CD4-positive, alpha-beta memory T cell (primary cell): ENCODE measurements around the gene FOXD4L1. TPM values are rescaled to one million over a fixed set of nuclear protein-coding genes. Genes with fewer than 3 reads are reported as not detected.
"Not testable (repeated sequence)": the region's sequence is repeated elsewhere in the genome, so short reads cannot be mapped to it uniquely, and the experiment has no call there.

Experiments
- CTCF ChIA-PET: fragments of 350-600 bp; sonication (Branson Sonifier 250); formaldehyde crosslinking; loops from one replicate; lab custom pipeline; 2021; ENCODE audit warnings: inconsistent platforms; ENCODE audit not compliant: partially characterized antibody; lab: Charles Lee
- POLR2A ChIA-PET: fragments of 350-600 bp; sonication (Branson Sonifier 250); formaldehyde crosslinking; loops from one replicate; lab custom pipeline; 2021; ENCODE audit not compliant: partially characterized antibody; lab: Charles Lee
- DNase-seq, 5 donors: peaks; one replicate each; pipeline versions ENCODE4 v3.0.0 to v3.0.0-alpha.2; 2020 to 2022; ENCODE audit warnings: mixed read lengths in 1 of 5
- H3K27ac ChIP-seq: one replicate; pipeline ENCODE4 v1.7.0; 2013; ENCODE audit warnings: low read depth, low read length
- H3K27me3 ChIP-seq: 2 replicates; pipeline ENCODE4 v1.7.0; 2013; ENCODE audit warnings: mild to moderate bottlenecking, low read length, moderate library complexity; ENCODE audit not compliant: insufficient read depth
- H3K36me3 ChIP-seq: 2 replicates; pipeline ENCODE4 v1.7.0; 2013; ENCODE audit warnings: mild to moderate bottlenecking, low read length, moderate library complexity; ENCODE audit not compliant: insufficient read depth
- H3K4me1 ChIP-seq: 2 replicates; pipeline ENCODE4 v1.7.0; 2013; ENCODE audit warnings: mild to moderate bottlenecking, low read length, moderate library complexity; ENCODE audit not compliant: insufficient read depth
- H3K4me3 ChIP-seq, 2 donors: one replicate each; pipeline ENCODE4 v1.7.0; 2013; ENCODE audit warnings: low read length in 2 of 2, mild to moderate bottlenecking in 1 of 2
- H3K9me3 ChIP-seq, 2 donors: one replicate each; pipeline ENCODE4 v1.7.0; 2013; ENCODE audit warnings: low read length in 2 of 2, control low read depth in 1 of 2; ENCODE audit not compliant: control insufficient read depth in 1 of 2
- H3K27ac Mint-ChIP-seq, 7 donors: one replicate each; pipeline ENCODE4 v1.8.0; 2020 to 2021; ENCODE audit warnings: mixed read lengths in 7 of 7, mild to moderate bottlenecking in 6 of 7, inconsistent platforms in 3 of 7, moderate library complexity in 3 of 7
- H3K27me3 Mint-ChIP-seq, 2 donors: one replicate each; pipeline ENCODE4 v1.8.0; 2020 to 2021; ENCODE audit warnings: mixed read lengths in 2 of 2
- H3K36me3 Mint-ChIP-seq, 2 donors: one replicate each; pipeline ENCODE4 v1.8.0; 2020 to 2021; ENCODE audit warnings: mixed read lengths in 2 of 2, inconsistent platforms in 1 of 2, mild to moderate bottlenecking in 1 of 2
- H3K4me1 Mint-ChIP-seq, 4 donors: one replicate each; pipeline ENCODE4 v1.8.0; 2020 to 2021; ENCODE audit warnings: mixed read lengths in 4 of 4, mild to moderate bottlenecking in 1 of 4
- H3K4me3 Mint-ChIP-seq, 8 donors: one replicate each; pipeline ENCODE4 v1.8.0; 2020 to 2021; ENCODE audit warnings: mixed read lengths in 8 of 8, mild to moderate bottlenecking in 7 of 8, moderate library complexity in 6 of 8, inconsistent platforms in 3 of 8
- H3K9me3 Mint-ChIP-seq, 8 donors: one replicate each; pipeline ENCODE4 v1.8.0; 2020 to 2021; ENCODE audit warnings: mixed read lengths in 8 of 8, mild to moderate bottlenecking in 5 of 8, inconsistent platforms in 3 of 8, moderate library complexity in 1 of 8
- intact Hi-C: fragments of 100-400 bp; cut with micrococcal nuclease; formaldehyde crosslinking; loops from one replicate; pipeline ENCODE4 v1.15.1; 2023
- polyA plus RNA-seq, 2 donors: library from polyadenylated mRNA; unstranded; fragments of 300-500 nt; fragmentation: Illumina TruSeq; gene quantifications; one replicate each; pipeline ENCODE4 v1.2.3, GENCODE V29; 2021
- total RNA-seq, 2 experiments: library from RNA; stranded (reverse); gene quantifications; one replicate each; pipeline ENCODE4 v1.2.3, GENCODE V29; 2021

Gene FOXD4L1
- under 1 TPM; 0.42 to 0.52 TPM for total RNA-seq
- polyA plus RNA-seq, result not detected

DNA sequence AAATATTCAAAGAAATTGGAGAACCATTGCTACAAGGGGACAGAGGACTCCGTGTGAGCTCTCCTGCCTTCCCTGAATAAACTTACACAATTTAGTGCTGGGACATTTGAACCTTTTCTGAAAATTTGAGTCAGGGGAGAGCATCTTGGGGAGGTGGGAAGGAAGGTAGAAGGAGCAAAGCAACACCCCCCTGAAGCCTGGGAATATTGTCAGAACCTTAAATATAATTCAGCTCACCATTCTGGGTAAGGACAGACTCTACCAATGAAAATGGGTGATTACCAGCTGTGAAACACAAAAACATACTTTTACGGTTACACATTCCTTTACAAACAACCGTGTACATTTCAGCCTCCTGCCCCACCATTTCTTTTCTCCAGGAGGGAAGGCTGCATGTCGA, at the start of gene FOXD4L1:
TSS of gene FOXD4L1 (plus strand) at position 301 of the 400 bp plus-strand sequence. CDS start 592 bp downstream, outside the sequence.
- CTCF ChIA-PET, intact Hi-C loops, H3K27me3 ChIP-seq, DNase-seq, H3K36me3 Mint-ChIP-seq, H3K9me3 Mint-ChIP-seq, H3K9me3 ChIP-seq, H3K4me1 ChIP-seq, H3K27ac ChIP-seq, POLR2A ChIA-PET, H3K4me3 ChIP-seq, H3K36me3 ChIP-seq: not testable (repeated sequence)
- Mint-ChIP-seq H3K4me3 (peak within 1 kb of the TSS in 5 of 8 donors; percentile 38 to 76 (median 62)), H3K27me3 (peaks cover 6 to 19% of the 10 kb centered on the region in 2 donors), H3K27ac (peak within 1 kb of the TSS in 1 of 7 donors; percentile 6), H3K4me1 (peaks cover 4 to 22% (median 9%) of the 10 kb centered on the region in 4 donors)

GRCh38 chr2:113465770-113466169, 32.7 kb upstream of the FOXD4L1 start:
- not testable (repeated sequence) for H3K27me3 ChIP-seq

GRCh38 chr2:113476688-113477368, 21.6 kb upstream of the FOXD4L1 start:
- H3K27ac ChIP-seq, intact Hi-C loops, H3K4me1 ChIP-seq, H3K4me3 ChIP-seq, H3K9me3 ChIP-seq, H3K9me3 Mint-ChIP-seq, CTCF ChIA-PET, H3K36me3 ChIP-seq, POLR2A ChIA-PET, H3K27me3 Mint-ChIP-seq, H3K27me3 ChIP-seq: not testable (repeated sequence)
- H3K4me3 Mint-ChIP-seq, result peak overlapping the region in 4 of 8 donors; percentile 23 to 62 (median 61)
- peaks cover 3 to 14% of the 10 kb centered on the region in 2 donors for H3K36me3 Mint-ChIP-seq
- H3K4me1 Mint-ChIP-seq, result peaks cover 0 to 14% (median 3%) of the 10 kb centered on the region in 4 donors
- peak in 1 of 5 donors; percentile 3 for DNase-seq
- peak overlapping the region in 3 of 7 donors; percentile 35 to 77 (median 43) for H3K27ac Mint-ChIP-seq

More at GRCh38 chr2:113465770-113466169, 32.7 kb upstream of the FOXD4L1 start:
- DNase-seq, intact Hi-C loops, H3K27me3 Mint-ChIP-seq, H3K4me1 ChIP-seq, H3K9me3 Mint-ChIP-seq, H3K36me3 Mint-ChIP-seq, H3K4me1 Mint-ChIP-seq, H3K4me3 Mint-ChIP-seq, POLR2A ChIA-PET, CTCF ChIA-PET, H3K36me3 ChIP-seq, H3K27ac ChIP-seq, H3K27ac Mint-ChIP-seq, H3K9me3 ChIP-seq, H3K4me3 ChIP-seq: not testable (repeated sequence)

DNA sequence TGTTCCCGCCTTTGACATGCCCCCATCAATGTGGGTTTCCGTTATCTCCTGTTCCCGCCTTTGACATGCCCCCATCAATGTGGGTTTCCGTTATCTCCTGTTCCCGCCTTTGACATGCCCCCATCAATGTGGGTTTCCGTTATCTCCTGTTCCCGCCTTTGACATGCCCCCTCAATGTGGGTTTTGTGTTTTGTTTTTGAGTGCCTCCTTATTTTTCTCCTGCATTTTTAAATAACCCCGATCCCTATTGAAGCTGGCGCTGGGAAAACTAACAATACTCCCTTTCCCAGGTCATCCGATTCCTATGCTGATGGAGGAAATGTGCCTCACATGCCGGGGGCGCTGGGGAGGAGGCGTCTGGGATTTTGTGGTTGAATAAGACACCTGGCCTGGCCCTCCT, 1.9 kb upstream of the FOXD4L1 start:
- H3K9me3 Mint-ChIP-seq, H3K27ac Mint-ChIP-seq, intact Hi-C loops, H3K9me3 ChIP-seq, H3K27ac ChIP-seq, POLR2A ChIA-PET, H3K36me3 Mint-ChIP-seq, H3K4me3 ChIP-seq, H3K27me3 Mint-ChIP-seq, CTCF ChIA-PET, H3K4me3 Mint-ChIP-seq, H3K27me3 ChIP-seq, H3K4me1 ChIP-seq, H3K36me3 ChIP-seq, DNase-seq: not testable (repeated sequence)
- H3K4me1 Mint-ChIP-seq, result peaks cover 2 to 15% (median 3%) of the 10 kb centered on the region in 4 donors

DNA sequence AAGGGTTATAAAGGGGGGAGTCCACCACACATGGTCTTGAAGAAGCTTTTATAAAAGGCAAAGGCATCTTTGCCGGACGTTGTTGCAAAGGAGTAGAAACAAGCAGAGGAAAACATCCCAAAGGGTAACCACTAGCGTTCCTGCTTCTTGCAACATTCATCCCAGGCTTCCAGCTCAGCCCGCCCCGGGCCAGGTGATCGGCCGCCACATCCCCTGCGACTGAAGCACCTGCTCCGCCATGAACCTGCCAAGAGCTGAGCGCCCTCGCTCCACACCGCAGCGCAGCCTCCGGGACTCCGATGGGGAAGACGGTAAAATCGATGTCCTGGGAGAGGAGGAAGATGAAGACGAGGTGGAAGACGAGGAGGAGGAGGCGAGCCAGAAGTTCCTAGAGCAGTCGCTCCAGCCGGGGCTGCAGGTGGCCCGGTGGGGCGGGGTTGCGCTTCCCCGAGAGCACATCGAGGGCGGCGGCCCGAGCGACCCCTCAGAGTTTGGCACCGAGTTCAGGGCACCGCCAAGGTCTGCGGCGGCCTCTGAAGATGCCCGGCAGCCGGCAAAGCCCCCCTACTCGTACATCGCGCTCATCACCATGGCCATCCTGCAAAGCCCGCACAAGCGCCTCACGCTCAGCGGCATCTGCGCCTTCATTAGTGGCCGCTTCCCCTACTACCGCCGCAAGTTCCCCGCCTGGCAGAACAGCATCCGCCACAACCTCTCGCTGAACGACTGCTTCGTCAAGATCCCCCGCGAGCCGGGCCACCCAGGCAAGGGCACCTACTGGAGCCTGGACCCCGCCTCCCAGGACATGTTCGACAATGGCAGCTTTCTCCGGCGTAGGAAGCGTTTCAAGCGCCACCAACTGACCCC, 787 bp downstream of the FOXD4L1 start:
- H3K4me3 ChIP-seq, POLR2A ChIA-PET, H3K27ac ChIP-seq, H3K9me3 Mint-ChIP-seq, H3K27me3 ChIP-seq, CTCF ChIA-PET, H3K36me3 ChIP-seq, H3K36me3 Mint-ChIP-seq, H3K4me1 ChIP-seq, intact Hi-C loops, H3K9me3 ChIP-seq: not testable (repeated sequence)
- Mint-ChIP-seq H3K27me3 (peaks cover 6 to 21% of the 10 kb centered on the region in 2 donors), H3K27ac (peak overlapping the region in 1 of 7 donors; percentile 6), H3K4me1 (peaks cover 4 to 25% (median 9%) of the 10 kb centered on the region in 4 donors), H3K4me3 (peak overlapping the region in 5 of 8 donors; percentile 47 to 73 (median 62))
- peak in 3 of 5 donors; percentile 21 to 33 (median 27) for DNase-seq

DNA sequence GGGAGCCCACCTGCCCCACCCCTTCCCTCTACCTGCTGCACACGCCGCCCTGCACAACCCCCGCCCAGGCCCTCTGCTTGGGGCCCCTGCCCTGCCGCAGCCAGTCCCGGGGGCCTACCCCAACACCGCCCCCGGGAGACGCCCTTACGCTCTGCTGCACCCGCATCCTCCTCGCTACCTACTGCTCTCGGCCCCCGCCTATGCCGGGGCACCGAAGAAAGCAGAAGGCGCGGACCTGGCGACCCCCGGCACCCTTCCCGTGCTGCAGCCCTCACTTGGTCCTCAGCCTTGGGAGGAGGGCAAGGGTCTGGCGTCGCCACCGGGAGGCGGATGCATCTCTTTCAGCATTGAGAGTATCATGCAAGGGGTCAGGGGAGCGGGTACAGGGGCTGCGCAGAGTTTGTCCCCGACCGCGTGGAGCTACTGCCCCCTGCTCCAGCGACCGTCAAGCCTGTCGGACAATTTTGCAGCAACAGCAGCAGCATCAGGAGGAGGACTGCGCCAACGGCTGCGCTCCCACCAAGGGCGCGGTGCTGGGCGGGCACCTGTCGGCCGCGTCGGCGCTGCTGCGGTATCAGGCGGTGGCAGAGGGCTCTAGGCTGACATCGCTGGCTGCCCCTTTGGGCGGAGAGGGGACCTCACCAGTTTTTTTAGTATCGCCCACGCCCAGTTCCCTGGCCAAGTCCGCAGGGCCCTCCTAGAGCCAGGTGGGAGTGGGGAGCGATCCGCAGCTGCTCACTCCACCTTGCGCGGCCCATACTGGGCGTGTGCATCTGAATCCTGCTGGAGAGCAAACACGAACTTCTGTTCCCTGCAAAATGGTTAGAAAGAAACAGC, 1.6 kb downstream of the FOXD4L1 start:
- Mint-ChIP-seq H3K4me1 (peaks cover 4 to 26% (median 9%) of the 10 kb centered on the region in 4 donors), H3K27ac (peak overlapping the region in 1 of 7 donors; percentile 79)
- DNase-seq, result not testable (repeated sequence)

GRCh38 chr2:113500723-113501038, 2.2 kb downstream of the FOXD4L1 start:
- H3K27ac ChIP-seq, H3K9me3 Mint-ChIP-seq, H3K9me3 ChIP-seq, intact Hi-C loops, H3K4me1 ChIP-seq, CTCF ChIA-PET, H3K36me3 Mint-ChIP-seq, H3K4me3 ChIP-seq, H3K27me3 ChIP-seq, H3K36me3 ChIP-seq, POLR2A ChIA-PET: not testable (repeated sequence)
- H3K4me3 Mint-ChIP-seq, result peak overlapping the region in 5 of 8 donors; percentile 67 to 79 (median 71)
- DNase-seq, result peak in 4 of 5 donors; percentile 42 to 70 (median 57)
- peak overlapping the region in 1 of 7 donors; percentile 79 for H3K27ac Mint-ChIP-seq
- H3K27me3 Mint-ChIP-seq, result peaks cover 6 to 23% of the 10 kb centered on the region in 2 donors
- H3K4me1 Mint-ChIP-seq, result peaks cover 4 to 26% (median 9%) of the 10 kb centered on the region in 4 donors

More for the DNA sequence above, 1.6 kb downstream of the FOXD4L1 start:
- H3K27me3 Mint-ChIP-seq, result peaks cover 6 to 23% of the 10 kb centered on the region in 2 donors
- H3K36me3 ChIP-seq, H3K9me3 Mint-ChIP-seq, H3K4me1 ChIP-seq, POLR2A ChIA-PET, H3K4me3 ChIP-seq, H3K9me3 ChIP-seq, intact Hi-C loops, H3K36me3 Mint-ChIP-seq, H3K27ac ChIP-seq, H3K27me3 ChIP-seq, CTCF ChIA-PET: not testable (repeated sequence)
- H3K4me3 Mint-ChIP-seq, result peak overlapping the region in 5 of 8 donors; percentile 67 to 79 (median 71)
